H54 (cell line): ENCODE results near the gene ZDHHC9.

ENCODE experiments used
- DNase-seq: peaks from one replicate; pipeline ENCODE4 v3.0.0; 2011; ENCODE audit warnings: low spot score, mixed read lengths; ENCODE audit not compliant: insufficient read length
- FAIRE-seq: peaks from 3 replicates; lab custom pipeline; 2011; peaks lifted over from hg19 to GRCh38; lab: Jason Lieb, UNC
- POLR2A ChIP-seq: IDR thresholded peaks from 2 replicates; pipeline ENCODE4 v1.6.1; 2011; ENCODE audit warnings: low read depth, mild to moderate bottlenecking, low read length

ZDHHC9 gene

DNA sequence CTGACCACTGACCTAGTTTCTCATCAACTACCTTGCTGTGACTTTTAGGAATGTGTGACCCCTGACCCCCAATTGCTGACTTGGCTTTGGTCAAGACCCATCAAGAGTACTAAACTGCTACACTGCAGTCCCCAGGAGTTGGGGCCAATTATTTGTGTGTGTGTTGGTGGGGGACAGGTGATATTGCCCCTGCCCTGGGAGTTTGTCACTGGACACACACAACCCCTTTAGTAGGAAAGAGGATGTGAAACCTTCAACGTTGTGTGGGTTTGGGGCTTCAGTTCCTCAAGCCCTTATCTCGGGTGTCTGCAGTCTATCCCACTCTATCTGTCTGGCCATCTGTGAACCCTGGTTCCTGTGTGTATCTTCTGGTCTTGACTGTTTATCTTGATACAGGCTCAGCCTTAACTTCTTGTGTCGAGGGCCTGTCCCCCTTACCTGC, 57.5 kb downstream of the ZDHHC9 start:
- TF ChIP-seq POLR2A, result no peak
- FAIRE-seq, result no peak
- DNase-seq, result no peak

DNA sequence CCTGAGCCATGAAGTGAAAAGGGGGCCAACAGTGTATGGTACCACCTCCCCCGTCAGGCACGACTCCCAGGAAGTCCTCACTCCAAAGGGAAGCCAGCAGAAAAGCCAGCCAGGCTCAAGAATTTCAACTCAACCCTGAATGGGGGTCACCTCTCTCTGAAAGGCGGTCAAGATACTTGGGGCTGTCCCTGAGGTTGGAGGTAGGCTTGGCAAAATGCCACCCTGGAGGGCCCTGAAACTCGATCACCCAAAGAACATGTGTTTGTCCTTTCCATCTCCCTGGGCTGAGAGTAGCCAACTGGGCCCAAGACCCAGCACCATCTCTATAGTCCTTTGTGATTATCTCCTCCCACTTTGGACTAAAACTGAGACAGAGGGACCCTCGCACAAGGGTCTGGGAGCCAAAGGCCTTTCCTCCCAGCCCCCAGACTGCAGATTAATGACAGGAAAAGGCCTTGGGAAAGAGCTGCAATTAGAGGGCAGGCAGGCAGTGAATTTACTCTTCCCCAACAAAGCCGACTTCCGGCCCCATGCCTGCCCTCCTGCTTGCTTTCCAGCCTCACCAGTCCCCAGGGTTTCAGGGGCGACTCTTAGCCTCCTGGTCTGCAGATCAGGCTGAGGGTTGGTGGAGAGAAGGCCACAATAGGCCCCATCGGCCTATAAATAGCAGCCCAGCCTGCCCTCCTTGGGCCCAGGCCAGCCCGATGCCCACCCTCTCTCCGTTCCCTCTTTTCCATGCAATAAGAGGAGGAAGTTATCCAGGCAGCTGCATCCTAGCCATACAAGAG, 58.3 kb downstream of the ZDHHC9 start:
- no peak for FAIRE-seq

DNA sequence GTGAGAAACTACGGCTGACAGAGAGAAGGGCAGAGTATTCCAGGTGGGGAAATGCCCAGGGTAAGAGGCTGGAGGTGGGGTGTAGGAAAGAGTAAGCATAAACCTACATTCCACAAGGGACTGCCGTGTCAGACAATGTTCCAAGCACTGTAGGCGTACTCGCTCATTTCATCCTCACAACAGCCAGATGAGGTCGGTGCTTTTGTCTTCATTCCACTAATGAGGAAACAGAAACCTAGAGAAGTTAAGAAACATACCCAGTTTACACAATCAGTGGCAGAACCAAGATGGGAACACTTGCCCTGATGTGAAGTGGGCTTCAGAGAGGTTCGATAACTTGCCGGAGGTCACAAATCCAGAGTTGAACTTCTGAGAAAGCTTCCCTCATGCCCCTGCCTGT, 59.3 kb downstream of the ZDHHC9 start:
- no peak for FAIRE-seq
- DNase-seq, result no peak

More for the DNA sequence above, 58.3 kb downstream of the ZDHHC9 start:
- no peak for TF ChIP-seq POLR2A
- no peak for DNase-seq

DNA sequence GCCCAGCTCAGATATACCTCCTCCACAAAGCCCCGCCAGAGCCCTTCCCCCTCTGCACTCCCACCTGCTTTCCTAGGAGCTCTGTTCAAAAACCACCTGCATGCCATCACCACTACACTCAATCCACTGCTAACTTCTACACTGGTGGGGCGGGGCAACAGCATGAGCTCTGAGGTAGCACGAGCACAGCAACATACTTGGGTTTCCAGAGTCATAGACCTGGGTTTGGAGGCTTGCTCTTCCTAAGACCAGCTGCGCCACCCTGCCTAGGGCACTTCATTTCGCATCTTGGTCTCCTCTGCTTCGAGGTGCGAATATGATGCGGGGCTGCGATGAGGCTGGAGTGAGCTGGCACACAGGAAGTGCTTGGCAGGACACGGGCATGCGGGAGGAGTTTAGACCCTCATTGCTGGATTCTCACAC, 60.4 kb downstream of the ZDHHC9 start:
- FAIRE-seq (no peak), DNase-seq (no peak)
- no peak for TF ChIP-seq POLR2A

More for the DNA sequence above, 59.3 kb downstream of the ZDHHC9 start:
- TF ChIP-seq POLR2A, result no peak

DNA sequence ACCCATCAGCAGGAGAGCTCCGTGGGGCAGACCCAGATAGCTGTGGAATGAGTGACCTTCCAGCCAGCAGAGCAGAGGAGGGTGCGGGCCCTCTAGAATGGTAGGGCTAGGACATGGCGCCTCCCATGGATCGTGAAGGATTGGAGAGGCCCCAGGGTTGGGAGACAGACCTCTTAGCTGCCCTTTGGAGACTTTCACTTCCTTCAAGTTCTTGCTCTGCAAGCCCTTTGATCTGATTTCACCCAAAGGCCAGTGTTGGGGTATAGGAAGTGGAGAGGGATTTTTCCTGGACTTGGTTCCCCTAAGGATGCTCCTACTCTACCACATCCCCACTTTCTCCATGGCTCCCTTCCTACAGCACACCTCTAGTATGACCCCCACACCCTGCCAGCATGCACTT, 61.0 kb downstream of the ZDHHC9 start:
- FAIRE-seq (no peak), DNase-seq (no peak)
- no peak for TF ChIP-seq POLR2A

DNA sequence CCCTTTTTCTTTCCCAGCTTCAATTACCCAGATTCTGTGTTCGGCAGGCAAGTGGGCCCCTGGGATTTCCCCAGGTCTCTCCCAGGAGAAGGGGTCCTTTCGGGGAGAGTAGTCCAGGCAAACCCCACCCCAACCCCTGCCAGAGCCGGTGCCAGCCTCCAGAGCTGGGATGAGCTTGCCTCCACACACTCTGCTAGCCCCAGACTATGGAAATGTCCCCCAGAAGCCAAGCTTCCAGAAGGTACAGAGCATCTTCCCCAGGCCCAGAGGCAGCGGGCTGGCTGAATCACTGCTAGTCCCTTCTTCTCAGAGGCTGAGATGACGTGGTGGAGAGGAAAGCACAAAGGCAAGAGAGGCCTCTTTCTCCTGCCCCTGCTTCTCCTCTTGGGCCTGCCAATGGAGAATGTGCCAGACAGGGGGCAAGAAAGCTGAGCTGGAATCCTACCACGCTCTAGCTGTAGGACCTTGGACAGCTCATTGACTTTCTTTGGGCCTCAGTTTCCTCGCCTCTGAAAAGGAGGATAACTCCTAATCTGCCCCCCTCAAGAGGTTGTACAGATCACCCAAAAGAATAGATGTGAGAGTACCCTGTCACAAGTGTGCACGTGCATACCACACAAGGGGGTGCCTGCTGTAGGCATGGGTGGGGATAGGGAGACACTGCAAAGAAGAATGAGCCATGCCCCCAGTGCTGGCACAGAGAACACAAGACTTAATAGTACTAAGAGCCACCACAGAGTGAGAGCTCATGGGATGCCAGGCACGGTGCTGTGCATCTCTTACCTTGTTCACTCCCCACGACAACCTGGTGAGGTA, 61.8 kb downstream of the ZDHHC9 start:
- FAIRE-seq, result no peak
- TF ChIP-seq POLR2A, result no peak

DNA sequence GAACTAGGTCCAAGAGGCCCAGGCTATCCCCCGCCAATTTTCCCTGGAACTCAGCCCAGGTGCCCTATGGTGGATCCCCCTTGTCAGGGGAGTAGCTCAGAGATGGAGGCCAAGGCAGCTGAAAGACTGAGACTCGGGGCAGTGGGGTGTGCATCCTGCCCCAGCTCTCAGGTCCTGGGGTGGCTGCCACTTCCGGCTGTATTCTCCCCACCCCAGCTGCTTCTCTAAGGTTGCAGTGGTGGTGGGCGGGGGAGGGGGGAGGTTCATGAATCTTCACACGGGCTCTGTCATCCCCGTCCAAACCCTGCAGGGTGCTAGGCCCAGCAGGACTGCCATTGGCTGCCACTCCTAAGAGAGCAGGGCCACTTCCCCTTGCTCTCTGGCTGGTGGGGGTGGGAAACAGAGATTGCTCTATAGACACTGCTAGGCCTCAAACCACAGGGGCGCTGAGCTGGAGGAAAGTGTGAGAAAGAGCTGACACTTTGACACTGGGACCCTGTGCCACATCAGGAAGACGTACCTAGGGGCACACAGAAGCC, 62.5 kb downstream of the ZDHHC9 start:
- DNase-seq, result no peak
- TF ChIP-seq POLR2A, result no peak
- FAIRE-seq, result no peak

More for the DNA sequence above, 61.8 kb downstream of the ZDHHC9 start:
- DNase-seq, result no peak

DNA sequence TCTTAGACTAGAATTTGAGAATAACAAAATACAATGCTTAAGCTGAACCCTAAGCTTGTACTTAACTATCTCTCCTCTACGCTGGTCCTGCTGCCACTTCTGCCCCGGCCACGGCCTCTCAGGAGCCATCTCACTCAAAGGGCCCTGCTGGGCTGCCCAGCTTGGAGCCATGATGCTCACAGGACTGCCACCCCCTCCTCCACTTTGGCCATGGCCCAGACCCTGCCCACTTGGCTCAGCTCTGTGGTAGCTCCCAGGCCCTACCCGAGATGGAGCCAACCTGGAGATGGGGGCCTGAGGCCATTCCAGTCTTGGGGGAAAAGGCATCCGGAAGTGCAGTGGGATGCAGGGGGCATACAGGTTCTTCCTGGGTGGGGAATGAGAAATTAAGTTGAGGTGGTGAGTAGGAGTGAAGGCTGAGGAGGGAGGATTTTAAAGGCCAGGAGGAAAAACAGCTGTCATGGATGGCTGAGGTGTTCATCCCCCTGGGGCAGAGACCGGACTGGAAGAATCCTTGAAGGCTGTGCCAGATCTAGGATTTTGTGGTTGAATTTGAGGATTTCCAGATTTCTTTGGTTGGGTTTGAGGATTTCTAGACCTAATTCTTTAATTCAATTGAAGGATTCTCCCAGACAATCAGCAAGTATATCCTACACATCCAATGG, 63.1 kb downstream of the ZDHHC9 start:
- FAIRE-seq (no peak), DNase-seq (no peak)
- no peak for TF ChIP-seq POLR2A

DNA sequence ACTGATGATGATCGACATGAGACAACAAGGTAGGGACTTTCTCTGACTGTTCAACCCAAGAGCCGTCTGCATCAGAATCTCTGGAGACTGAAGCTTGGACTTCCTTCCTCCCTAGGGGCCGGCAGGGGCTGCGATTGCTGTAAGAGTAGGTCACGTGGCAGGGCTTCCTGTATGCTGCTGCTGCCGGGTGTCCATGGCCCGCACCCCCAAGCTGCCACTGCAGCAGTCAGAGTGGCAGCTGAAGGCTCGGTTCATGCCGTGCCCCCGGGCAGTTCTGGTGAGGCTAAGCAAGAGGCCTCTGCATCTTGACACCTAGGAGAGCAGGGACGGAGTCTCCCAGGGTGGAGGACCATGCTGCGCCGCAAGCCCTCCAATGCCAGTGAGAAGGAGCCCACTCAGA, 63.9 kb downstream of the ZDHHC9 start, which contains the start of gene SASH3:
Gene SASH3 (plus strand): TSS at position 203 of the 400 bp plus-strand sequence. CDS start 149 bp downstream, at position 352.
- FAIRE-seq, result no peak
- no peak for TF ChIP-seq POLR2A
- no peak for DNase-seq

DNA sequence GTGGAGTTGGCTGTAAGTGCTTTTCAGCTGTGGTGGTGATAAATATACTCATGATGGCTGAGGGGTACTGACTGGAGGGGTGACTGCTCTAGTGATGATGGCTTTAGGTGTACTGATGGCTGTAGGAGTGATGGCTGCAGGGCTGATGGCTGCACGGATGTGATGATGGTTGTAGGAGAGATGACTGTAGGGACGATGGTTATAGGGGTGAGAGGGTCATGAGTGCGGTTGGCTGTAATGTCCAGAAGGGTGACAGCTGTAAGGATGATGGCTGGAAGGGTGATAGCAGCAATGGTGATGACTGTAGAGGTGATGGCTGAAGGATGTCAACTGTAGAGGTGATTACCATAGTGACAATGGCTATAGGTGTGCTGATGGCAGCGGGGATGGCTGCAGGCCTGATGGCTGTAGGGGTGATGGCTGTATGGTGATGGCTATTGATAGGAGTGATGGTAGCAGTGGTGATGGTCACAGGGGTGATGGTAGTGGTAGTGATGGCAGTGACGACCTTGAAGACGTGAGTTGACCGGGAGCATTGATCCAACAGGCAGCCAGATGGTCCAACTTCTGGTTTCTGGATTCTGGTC, 64.5 kb downstream of the ZDHHC9 start:
- no peak for FAIRE-seq
- no peak for TF ChIP-seq POLR2A
- DNase-seq, result no peak

DNA sequence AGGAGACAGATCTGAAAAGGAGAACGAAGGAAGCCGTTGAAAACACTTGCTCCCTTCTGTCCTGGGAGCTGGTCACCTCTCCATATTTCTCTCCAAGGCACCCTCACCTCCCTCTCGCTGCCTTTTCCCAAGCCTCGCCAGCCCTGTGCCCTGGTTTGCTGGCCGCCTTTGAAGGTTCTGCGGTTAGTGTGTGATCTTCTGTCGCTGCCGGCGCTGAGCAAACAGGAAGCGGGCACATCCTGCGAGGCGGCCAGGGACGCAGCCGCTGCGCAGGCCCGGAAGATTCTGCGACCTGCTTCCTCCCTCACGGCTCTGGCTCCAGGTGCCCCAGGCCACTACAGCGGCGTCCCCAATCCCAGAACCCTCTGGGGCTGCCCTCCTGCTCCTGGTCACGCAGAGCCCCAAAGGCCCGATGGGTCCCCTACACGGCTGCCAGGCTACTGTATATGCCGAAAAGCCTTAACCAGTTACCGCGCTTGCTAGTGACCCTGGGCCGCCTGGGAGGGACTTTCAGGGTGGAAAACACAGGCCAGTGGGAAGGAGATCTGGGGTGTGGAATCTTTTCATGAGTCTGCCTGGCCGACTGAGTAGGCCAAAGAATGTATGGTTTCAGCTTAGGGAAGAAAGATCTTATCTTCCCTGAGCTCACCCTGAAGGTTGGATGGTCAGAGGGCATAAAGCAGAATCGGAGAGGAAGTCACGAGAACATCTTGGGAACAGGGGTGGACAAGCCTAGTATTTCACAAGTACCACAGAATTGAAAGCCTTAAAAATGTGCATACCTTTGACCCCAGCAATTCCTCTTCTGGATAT, 66.3 kb downstream of the ZDHHC9 start:
- TF ChIP-seq POLR2A, result no peak
- no peak for FAIRE-seq
- DNase-seq, result no peak

DNA sequence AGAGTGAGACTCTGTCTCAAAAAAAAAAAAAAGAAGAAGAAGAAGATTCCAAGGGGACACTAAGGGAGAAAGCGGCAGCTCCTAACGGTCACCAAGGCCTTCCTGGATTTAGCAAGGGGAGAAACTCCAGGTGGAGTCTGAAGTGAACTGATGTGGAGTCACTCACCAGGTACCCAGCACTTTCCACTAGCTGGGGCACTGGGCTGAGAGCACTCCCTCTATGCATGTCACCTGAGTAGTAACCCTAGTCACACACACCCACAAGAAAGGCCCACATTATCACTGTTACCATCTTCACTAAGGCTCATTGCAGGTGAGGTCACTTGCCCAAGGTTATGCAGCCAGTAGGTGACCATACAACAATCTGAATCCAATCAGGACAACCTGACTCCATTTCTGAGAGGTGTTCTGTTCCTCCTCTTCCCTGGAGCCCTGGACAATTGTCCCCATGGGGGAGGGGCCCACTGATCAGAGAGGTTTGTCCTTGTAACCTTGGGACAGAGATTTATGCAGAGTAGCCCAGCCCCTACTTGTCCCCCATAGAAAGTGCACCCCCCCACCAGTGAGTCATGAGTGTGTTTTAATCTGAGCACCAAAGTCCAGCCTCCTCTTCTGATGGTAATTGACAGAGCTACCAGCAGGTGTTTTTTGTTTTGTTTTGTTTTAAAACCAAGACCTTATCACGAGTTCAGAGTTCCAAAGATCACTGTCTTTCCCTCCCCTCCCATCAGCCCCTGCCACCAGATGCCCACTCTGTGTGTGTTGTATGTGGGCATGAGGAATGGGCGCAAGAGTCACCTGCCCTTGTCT, 69.8 kb downstream of the ZDHHC9 start:
- FAIRE-seq, result no peak
- TF ChIP-seq POLR2A, result no peak
- no peak for DNase-seq
